Measurements from ENCODE around the gene ZNRF3.

ZNRF3 gene

DNA sequence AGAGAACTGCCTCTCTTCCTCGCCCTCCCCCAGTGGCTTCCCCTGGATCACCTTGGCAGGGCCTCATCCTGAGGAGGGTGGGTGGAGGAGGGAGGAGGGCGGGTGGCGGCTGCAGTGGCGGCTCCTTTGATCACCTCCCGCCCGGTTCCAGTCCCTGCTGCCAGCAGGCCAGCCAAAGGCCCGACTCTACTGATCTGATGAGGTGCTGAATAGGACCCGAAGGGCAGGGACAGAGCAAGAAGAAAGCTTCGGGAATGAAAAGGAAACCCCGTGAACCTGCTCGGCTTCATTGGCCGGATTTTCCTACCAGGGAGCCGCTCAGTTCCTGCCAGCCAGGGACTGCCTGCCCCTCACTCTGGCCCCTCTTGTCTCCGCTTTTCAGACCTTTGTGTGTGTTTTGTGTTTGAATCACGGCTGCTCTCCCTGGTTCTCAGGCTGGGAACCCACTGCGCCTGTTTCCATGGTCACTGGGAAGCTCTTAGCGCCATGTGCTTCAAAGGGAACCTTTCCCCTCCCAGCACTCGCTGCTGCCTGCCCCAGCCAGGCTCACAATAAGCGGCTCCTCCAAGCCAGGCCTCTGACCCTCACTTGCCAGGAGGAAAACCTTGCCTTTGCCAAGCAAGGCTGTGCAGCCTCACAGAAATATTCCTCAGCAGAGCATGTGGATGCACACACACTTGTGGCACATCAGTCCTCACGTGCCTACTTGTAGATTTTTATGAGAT is 121.4 kb downstream of the ZNRF3 start:
- Histone ChIP-seq H3K4me3 (ENCODE audit: low read depth, low read length) (no peak overlapping the region), H3K4me1 (ENCODE audit: control insufficient read depth, insufficient read depth, low read length) (peaks cover 12% of the 10 kb centered on the region), H3K27ac (ENCODE audit: extremely low read depth, low read depth, low read length) (peak overlapping the region; percentile 63), H3K36me3 (ENCODE audit: control insufficient read depth in 2 of 2, insufficient read depth in 1 of 2, low read length in 2 of 2) (no peaks in the 10 kb centered on the region), H3K9me3 (ENCODE audit: control insufficient read depth, insufficient read depth, low read depth, low read length) (no peaks in the 10 kb centered on the region)
- ChIA-PET CTCF (interaction anchor here (0.7 to 1.5 kb wide), 5 partner anchors 13 to 45 kb away, joined by 3 to 4 read pairs (median 3); no protein-coding TSS in a partner anchor), POLR2A (interaction anchor here (1.4 kb wide), 1 partner anchor 26 kb away, joined by 3 read pairs; no protein-coding TSS in a partner anchor)
- TF ChIP-seq ZSCAN30 (tag by site-specific recombination; IDR thresholded peaks at IDR 0.05) (0 out of 2 replicates have a peak, but pooled peaks have one; percentile 31), HOXA7 (CRISPR knock-in tag; IDR thresholded peaks at IDR 0.05; ENCODE audit: borderline replicate concordance) (no peak), KLF1 (tag by site-specific recombination; IDR thresholded peaks at IDR 0.05) (peak; percentile 64; the same call in 1 of the 2 replicates), ZNF132 (tag by site-specific recombination; IDR thresholded peaks at IDR 0.05; ENCODE audit: borderline replicate concordance) (no peak), ZNF433 (tag by site-specific recombination; IDR thresholded peaks at IDR 0.05; ENCODE audit: low read depth) (no peak), RBAK (tag by site-specific recombination; IDR thresholded peaks at IDR 0.05) (no peak), ZNF248 (tag by site-specific recombination; IDR thresholded peaks at IDR 0.05) (no peak), ZNF416 (tag by site-specific recombination; IDR thresholded peaks at IDR 0.05) (no peak), OVOL3 (tag by site-specific recombination; IDR thresholded peaks at IDR 0.05) (no peak), ZNF335 (tag by site-specific recombination; conservative IDR thresholded peaks at IDR 0.05) (no peak), ZFP41 (tag by site-specific recombination; IDR thresholded peaks at IDR 0.05; ENCODE audit: borderline replicate concordance) (no peak), MYNN (tag by site-specific recombination; IDR thresholded peaks at IDR 0.05; ENCODE audit: borderline replicate concordance) (no peak), ZNF169 (tag by site-specific recombination; IDR thresholded peaks at IDR 0.05) (no peak), SCRT1 (tag by site-specific recombination; IDR thresholded peaks at IDR 0.05; ENCODE audit: borderline replicate concordance) (peak; percentile 27; the same call in 1 of the 2 replicates), ZNF596 (tag by site-specific recombination; IDR thresholded peaks at IDR 0.05) (no peak), ZNF341 (tag by site-specific recombination; IDR thresholded peaks at IDR 0.05; ENCODE audit: low read depth) (0 out of 2 replicates have a peak, but pooled peaks have one; percentile 11), ZBTB48 (tag by site-specific recombination; IDR thresholded peaks at IDR 0.05) (0 out of 2 replicates have a peak, but pooled peaks have one; percentile 58), ZSCAN23 (tag by site-specific recombination; IDR thresholded peaks at IDR 0.05) (no peak), GLIS1 (tag by site-specific recombination; IDR thresholded peaks at IDR 0.05) (no peak), ZNF175 (tag by site-specific recombination; IDR thresholded peaks at IDR 0.05) (no peak), IKZF3 (tag by site-specific recombination; IDR thresholded peaks at IDR 0.05) (no peak), ZNF140 (tag by site-specific recombination; IDR thresholded peaks at IDR 0.05) (no peak), ZFHX2 (tag by site-specific recombination; conservative IDR thresholded peaks at IDR 0.05) (peak; percentile 34; the same call in 1 of the 2 replicates), GLIS2 (tag by site-specific recombination; IDR thresholded peaks at IDR 0.05) (0 out of 2 replicates have a peak, but pooled peaks have one; percentile 16), EGR2 (tag by site-specific recombination; IDR thresholded peaks at IDR 0.05; ENCODE audit: low read depth) (peak; percentile 38), ZNF707 (tag by site-specific recombination; IDR thresholded peaks at IDR 0.05) (no peak)
- TF ChIP-seq, protein P1, sequence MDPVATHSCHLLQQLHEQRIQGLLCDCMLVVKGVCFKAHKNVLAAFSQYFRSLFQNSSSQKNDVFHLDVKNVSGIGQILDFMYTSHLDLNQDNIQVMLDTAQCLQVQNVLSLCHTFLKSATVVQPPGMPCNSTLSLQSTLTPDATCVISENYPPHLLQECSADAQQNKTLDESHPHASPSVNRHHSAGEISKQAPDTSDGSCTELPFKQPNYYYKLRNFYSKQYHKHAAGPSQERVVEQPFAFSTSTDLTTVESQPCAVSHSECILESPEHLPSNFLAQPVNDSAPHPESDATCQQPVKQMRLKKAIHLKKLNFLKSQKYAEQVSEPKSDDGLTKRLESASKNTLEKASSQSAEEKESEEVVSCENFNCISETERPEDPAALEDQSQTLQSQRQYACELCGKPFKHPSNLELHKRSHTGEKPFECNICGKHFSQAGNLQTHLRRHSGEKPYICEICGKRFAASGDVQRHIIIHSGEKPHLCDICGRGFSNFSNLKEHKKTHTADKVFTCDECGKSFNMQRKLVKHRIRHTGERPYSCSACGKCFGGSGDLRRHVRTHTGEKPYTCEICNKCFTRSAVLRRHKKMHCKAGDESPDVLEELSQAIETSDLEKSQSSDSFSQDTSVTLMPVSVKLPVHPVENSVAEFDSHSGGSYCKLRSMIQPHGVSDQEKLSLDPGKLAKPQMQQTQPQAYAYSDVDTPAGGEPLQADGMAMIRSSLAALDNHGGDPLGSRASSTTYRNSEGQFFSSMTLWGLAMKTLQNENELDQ (tag by site-specific recombination; IDR thresholded peaks at IDR 0.05; ENCODE audit: low read depth), result no peak
- TF ChIP-seq, protein P2, sequence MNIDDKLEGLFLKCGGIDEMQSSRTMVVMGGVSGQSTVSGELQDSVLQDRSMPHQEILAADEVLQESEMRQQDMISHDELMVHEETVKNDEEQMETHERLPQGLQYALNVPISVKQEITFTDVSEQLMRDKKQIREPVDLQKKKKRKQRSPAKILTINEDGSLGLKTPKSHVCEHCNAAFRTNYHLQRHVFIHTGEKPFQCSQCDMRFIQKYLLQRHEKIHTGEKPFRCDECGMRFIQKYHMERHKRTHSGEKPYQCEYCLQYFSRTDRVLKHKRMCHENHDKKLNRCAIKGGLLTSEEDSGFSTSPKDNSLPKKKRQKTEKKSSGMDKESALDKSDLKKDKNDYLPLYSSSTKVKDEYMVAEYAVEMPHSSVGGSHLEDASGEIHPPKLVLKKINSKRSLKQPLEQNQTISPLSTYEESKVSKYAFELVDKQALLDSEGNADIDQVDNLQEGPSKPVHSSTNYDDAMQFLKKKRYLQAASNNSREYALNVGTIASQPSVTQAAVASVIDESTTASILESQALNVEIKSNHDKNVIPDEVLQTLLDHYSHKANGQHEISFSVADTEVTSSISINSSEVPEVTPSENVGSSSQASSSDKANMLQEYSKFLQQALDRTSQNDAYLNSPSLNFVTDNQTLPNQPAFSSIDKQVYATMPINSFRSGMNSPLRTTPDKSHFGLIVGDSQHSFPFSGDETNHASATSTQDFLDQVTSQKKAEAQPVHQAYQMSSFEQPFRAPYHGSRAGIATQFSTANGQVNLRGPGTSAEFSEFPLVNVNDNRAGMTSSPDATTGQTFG (tag by site-specific recombination; IDR thresholded peaks at IDR 0.05; ENCODE audit: borderline replicate concordance), result no peak
- TF ChIP-seq, protein P3, sequence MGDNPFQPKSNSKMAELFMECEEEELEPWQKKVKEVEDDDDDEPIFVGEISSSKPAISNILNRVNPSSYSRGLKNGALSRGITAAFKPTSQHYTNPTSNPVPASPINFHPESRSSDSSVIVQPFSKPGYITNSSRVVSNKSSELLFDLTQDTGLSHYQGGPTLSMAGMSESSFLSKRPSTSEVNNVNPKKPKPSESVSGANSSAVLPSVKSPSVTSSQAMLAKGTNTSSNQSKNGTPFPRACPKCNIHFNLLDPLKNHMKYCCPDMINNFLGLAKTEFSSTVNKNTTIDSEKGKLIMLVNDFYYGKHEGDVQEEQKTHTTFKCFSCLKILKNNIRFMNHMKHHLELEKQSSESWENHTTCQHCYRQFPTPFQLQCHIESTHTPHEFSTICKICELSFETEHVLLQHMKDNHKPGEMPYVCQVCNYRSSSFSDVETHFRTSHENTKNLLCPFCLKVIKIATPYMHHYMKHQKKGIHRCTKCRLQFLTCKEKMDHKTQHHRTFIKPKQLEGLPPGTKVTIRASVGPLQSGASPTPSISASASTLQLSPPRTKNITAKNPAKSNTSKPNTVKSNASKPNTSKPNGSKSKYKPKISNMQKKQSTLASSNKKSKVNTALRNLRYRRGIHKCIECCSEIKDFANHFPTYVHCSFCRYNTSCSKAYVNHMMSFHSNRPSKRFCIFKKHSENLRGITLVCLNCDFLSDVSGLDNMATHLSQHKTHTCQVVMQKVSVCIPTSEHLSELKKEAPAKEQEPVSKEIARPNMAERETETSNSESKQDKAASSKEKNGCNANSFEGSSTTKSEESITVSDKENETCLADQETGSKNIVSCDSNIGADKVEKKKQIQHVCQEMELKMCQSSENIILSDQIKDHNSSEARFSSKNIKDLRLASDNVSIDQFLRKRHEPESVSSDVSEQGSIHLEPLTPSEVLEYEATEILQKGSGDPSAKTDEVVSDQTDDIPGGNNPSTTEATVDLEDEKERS (tag by site-specific recombination; IDR thresholded peaks at IDR 0.05), result no peak
- TF ChIP-seq, protein P4, sequence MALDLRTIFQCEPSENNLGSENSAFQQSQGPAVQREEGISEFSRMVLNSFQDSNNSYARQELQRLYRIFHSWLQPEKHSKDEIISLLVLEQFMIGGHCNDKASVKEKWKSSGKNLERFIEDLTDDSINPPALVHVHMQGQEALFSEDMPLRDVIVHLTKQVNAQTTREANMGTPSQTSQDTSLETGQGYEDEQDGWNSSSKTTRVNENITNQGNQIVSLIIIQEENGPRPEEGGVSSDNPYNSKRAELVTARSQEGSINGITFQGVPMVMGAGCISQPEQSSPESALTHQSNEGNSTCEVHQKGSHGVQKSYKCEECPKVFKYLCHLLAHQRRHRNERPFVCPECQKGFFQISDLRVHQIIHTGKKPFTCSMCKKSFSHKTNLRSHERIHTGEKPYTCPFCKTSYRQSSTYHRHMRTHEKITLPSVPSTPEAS (tag by site-specific recombination; IDR thresholded peaks at IDR 0.05), result no peak
